DMS114 treated with DMSO at 0.1 percent for 48 hours (cell line): ENCODE data around the gene TMEM209.
"Not testable (repeated sequence)": the region's sequence is repeated elsewhere in the genome, so short reads cannot be mapped to it uniquely, and the experiment has no call there.

ENCODE experiments used
- DNase-seq: peaks from one replicate; lab custom pipeline; 2025; ENCODE audit not compliant: unreplicated experiment; lab: John Stamatoyannopoulos, UW

TMEM209 gene

GRCh38 chr7:130205084-130205947 is at the start of gene TMEM209:
TMEM209 (minus strand) TSS chr7:130205406; CDS start chr7:130205375, 31 bp downstream.
- DNase-seq, result peak; percentile 94

DNA sequence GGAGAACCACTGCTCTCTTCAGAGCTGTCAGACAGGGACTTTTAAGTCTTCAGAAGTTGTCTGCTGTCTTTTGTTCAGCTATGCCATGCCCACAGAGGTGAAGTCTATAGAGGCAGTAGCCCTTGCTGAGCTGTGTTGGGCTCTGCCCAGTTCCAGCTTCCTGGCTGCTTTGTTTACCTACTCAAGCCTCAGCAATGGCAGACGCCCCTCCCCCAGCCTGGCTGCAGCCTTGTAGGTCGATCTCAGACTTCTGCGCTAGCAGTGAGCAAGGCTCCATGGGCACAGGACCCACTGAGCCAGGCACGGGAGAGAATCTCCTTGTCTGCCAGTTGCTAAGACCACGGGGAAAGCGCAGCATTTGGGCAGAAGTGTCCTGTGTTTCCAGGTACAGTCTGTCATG is 49.3 kb upstream of the TMEM209 start:
- no peak for DNase-seq

DNA sequence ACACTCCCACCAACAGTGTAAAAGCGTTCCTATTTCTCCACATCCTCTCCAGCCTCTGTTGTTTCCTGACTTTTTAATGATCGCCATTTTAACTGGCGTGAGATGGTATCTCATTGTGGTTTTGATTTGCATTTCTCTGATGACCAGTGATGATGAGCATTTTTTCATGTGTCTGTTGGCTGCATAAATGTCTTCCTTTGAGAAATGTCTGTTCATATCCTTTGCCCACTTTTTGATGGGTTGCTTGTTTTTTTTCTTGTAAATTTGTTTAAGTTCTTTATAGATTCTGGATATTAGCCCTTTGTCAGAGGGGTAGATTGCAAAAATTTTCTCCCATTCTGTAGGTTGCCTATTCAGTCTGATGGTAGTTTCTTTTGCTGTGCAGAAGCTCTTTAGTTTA is 44.4 kb upstream of the TMEM209 start:
- not testable (repeated sequence) for DNase-seq

DNA sequence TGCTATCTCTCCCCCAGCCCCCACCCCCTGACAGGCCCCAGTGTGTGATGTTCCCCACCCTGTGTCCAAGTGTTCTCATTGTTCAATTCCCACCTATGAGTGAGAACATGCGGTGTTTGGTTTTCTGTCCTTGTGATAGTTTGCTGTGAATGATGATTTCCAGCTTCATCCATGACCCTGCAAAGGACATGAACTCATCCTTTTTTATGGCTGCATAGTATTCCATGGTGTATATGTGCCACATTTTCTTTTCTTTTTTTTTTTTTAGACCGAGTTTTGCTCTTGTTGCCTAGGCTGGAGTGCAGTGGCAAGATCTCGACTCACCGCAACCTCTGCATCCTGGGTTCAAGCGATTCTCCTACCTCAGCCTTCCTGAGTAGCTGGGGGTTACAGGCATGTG is 43.6 kb upstream of the TMEM209 start:
- not testable (repeated sequence) for DNase-seq

DNA sequence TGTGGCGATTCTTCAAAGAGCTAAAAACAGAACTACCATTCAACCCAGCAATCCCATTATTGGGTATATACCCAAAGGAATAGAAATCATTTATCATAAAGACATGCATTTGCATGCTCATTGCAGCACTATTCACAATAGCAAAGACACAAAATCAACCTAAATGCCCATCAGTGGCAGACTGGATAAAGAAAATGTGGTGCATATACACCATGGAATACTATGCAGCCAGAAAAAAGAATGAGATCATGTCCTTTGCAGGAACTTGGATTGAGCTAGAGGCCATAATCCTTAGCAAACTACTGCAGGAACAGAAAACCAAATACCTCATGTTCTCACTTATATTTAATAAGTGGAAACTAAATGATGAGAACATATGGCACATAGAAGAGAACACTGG is 41.3 kb upstream of the TMEM209 start:
- not testable (repeated sequence) for DNase-seq

DNA sequence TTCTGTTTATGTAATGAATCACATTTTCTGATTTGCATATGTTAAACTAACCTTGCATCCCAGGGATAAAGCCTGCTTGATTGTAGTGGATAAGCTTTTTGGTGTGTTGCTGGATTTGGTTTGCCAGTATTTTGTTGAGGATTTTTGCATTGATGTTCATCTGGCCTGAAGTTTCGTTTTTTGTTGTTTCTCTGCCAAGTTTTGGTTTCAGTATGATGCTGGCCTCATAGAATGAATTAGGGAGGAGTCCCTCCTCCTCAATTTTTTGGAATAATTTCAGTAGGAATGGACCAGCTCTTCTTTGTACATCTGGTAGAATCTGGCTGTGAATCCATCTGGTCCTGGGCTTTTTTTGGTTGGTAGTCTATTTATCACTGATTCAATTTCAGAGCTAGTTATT is 38.3 kb upstream of the TMEM209 start:
- not testable (repeated sequence) for DNase-seq

DNA sequence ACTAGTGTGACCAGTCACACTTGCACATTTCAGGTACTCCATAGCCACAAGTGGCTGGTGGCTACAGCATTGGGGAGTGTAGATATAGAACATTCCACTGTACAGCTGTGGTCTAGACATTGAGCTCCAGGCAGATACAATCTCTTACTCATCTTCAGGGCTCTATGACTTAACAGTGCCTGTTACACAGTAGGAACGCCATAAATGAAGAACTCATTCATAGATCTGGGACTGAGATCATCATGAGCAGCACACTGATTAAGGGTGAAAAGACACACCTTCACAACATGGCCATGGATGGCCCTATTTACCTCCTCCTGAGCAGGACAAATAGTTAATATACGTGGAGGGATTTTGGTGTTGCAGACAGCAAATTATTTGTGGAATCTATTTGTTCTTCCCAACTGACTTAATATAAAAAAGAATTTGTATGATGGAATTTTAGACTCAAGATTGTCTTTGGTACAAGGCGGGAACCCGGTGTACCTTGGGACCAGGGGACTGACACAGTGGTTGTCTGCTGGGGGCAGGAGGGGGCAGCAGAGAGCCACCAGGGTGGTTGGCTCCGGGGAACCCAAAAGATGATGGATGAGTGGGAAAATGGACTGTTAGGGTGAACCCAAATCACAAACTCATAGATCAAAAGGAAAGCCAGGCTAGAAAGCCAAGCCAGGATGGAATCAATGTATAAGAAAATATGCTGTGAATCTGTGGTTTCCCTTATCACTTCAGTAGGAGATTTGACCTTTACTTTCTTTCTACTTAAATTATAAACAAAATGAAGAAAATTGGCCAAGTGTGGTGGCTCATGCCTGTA is 37.2 kb upstream of the TMEM209 start:
- DNase-seq, result no peak

GRCh38 chr7:130240240-130240639 is 35.0 kb upstream of the TMEM209 start:
- no peak for DNase-seq

DNA sequence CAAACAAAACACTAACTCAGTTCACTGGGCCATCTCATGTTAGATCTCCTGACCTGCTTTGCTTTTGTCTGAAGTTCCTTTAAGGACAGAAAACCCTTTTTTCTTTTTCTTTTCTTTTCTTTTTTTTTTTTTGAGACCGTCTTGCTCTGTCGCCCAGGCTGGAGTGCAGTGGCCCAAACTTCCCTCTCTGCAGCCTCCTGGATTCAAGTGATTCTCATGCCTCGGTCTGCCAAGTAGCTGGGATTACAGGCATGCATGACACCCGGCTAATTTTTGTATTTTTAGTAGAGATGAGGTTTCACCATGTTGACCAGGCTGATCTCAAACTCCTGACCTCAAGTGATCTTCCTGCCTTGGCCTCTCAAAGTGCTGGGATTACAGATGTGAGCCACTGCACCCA is 31.2 kb upstream of the TMEM209 start:
- not testable (repeated sequence) for DNase-seq

DNA sequence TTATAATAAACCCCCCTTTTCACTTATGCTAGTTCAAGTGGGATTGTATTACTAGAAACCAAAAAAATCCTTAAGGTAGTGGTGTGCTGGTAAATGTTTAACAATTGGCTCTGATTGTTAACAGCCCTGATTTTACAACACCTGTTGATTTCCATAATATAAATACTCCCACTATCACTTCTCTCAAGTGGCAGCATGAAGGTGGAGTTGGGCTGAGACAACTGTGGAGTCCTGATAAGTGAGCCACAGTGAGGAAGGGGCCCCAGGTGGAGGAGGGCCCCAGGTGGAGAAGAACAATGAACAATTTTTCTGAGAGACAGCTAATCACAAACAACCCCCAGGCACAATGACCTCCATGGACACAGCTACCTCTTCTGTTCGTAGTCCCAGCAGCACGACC is 28.9 kb upstream of the TMEM209 start:
- no peak for DNase-seq

GRCh38 chr7:130232209-130232608 is 27.0 kb upstream of the TMEM209 start:
- no peak for DNase-seq

DNA sequence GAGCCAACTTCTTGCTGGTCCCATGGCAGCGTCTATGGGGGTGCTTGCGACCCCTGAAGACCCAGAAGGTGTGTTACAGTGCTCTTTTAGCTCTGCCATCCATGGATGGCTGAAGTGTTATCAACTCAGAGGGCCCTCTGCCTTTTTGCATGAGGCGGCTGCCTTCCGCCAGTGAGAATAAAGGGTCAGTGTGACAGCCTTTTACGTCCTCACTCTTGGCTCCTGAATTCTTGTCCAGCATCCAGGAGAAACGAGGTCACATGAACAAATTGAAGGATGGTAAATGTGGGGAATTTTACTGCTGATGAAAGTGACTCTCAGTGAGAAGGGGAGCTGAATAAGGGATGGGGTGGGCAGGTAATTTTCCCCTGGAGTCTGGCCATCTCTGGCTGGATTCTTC is 26.6 kb upstream of the TMEM209 start:
- no peak for DNase-seq

DNA sequence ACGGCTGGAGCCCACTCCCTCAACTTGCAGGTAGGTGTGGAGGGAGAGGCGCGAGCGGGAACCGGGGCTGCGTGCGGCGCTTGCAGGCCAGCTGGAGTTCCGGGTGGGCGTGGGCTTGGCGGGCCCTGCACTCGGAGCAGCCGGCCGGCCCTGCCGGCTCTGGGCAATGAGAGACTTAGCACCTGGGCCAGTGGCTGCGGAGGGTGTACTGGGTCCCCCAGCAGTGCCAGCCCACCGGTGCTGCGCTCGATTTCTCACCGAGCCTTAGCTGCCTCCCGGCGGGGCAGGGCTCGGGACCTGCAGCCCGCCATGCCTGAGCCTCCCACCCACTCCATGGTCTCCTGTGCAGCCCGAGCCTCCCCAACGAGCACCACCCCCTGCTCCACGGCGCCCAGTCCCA is 24.8 kb upstream of the TMEM209 start:
- not testable (repeated sequence) for DNase-seq

GRCh38 chr7:130228840-130229502 is 23.8 kb upstream of the TMEM209 start:
- no peak for DNase-seq

GRCh38 chr7:130227883-130228575 is 22.8 kb upstream of the TMEM209 start:
- DNase-seq, result no peak

DNA sequence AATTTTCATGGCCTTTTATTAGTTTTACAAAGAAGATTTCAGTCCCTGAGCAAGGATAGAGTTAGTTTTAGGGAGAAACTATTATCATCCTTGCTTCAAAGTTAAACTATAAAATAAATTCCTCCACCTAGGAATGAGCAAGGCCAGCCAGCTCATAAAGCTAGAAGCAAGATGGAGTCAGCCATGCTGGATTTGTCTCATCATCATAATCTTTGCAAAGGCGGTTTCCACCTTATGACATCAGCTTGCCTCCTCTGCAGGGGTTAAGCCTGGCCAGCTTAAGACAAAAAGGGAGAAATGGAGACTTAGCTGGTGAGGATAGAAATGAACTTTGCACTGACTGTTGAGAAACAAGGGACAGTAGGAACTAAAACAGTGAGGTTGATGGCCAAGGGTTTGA is 21.1 kb upstream of the TMEM209 start:
- DNase-seq, result no peak

DNA sequence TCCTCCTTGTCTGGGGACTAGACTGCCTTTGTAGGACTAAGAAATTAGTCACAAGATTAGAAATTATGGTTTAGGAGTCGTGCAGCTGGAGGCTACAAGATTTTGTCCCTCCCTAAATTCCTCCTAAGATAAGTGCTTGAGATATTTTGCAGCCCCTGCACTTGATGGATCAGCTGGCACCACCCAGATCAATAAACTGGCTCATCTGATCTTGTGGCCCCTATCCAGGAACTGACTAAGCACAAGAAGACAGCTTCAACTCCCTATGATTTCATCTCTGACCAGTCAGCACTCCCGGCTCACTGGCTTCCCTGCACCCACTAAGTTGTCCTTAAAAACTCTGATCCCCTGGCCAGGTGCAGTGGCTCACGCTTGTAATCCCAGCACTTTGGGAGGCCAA is 19.7 kb upstream of the TMEM209 start:
- not testable (repeated sequence) for DNase-seq

GRCh38 chr7:130224210-130224609 is 19.0 kb upstream of the TMEM209 start:
- DNase-seq, result no peak

- no peak for DNase-seq
These were observed 18.4 kb upstream of the TMEM209 start for GRCh38 chr7:130223646-130224045.

DNA sequence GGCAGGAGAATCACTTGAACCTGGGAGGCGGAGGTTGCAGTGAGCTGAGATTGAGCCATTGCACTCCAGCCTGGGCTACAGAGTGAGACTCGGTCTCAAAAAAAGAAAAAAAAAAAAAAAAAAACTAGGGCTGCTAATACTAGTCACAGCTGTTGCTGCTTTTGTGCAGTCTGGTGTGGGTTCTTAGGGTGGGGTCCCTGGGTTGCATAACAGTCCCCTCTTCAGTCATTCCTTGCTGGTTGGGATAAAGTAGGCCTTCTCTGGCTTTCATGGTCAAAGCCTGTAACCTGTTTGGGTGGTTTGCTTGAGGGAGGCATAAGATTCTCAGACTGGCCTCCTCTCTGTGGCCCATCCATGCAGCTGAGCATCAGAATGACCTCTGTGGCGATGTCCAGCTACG is 16.5 kb upstream of the TMEM209 start:
- no peak for DNase-seq

- no peak for DNase-seq
These were observed 14.7 kb upstream of the TMEM209 start for GRCh38 chr7:130219871-130220270.
